GM19193 (cell line): Measurements from ENCODE around the gene HIRA.

Source experiments
- POLR2A ChIP-seq: IDR thresholded peaks from 4 replicates; pipeline ENCODE4 v1.6.1; 2011; ENCODE audit not compliant: insufficient read depth, insufficient read length; ENCODE audit errors: extremely low read depth

The HIRA gene

DNA sequence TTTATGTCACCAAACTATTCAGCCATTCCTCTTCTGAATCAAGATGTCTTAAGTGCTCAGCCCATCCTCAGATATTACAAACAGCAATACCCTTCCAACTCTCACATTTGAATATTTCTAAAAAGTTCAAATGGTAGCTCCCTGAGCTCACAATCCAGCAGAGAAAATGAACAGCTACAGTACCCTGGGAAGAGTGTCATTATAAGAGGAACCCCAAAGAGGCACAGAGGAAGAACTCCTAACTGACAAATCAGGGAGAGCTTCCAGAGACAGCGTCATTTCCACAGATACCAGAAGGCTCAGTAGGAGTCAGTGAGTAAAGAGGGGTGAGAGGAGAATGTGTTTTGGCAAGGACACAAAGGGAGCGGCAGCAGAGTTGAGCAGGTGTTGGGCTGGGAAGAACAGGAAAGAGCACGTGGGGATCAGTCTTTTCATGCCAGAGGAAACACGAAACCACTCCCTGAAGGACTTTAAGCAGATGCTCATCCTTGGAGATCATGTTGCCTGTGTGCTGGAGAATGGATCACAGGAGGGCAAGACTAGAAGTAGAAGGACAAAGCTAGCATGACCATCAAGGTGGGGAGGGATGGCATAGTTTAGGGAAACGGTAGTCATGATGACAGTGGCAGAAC is 144.3 kb downstream of the HIRA start:
- no peak for TF ChIP-seq POLR2A

GRCh38 chr22:19285831-19286230 is 145.7 kb downstream of the HIRA start:
- TF ChIP-seq POLR2A, result no peak
